CD14-positive monocyte (primary cell): ENCODE measurements around the gene NAXD. TPM values are rescaled to one million over a fixed set of nuclear protein-coding genes. Genes with fewer than 3 reads are reported as not detected.
A peak's percentile ranks its signal among the peaks of the same experiment; 100 is the strongest.

Experiments used
- DNase-seq, 3 donors: peaks; one replicate each; pipeline ENCODE4 v3.0.0-alpha.2; 2011 to 2022
- H2AFZ ChIP-seq: 2 replicates; pipeline ENCODE4 v1.6.0; 2012; ENCODE audit warnings: mild to moderate bottlenecking, low read depth, low read length, inconsistent platforms; ENCODE audit not compliant: insufficient read depth, poor library complexity, severe bottlenecking
- H3K27ac ChIP-seq, 2 donors: 1 replicate in 1 of 2; 2 replicates in 1 of 2; pipeline ENCODE4 v1.5.1; 2012 to 2013; ENCODE audit warnings: low read length in 2 of 2, control low read depth in 1 of 2, inconsistent platforms in 1 of 2, low read depth in 1 of 2, mild to moderate bottlenecking in 1 of 2
- H3K27me3 ChIP-seq, 2 donors: one replicate each; pipeline versions ENCODE4 v1.6.0 to v1.6.1; 2011 to 2013; ENCODE audit warnings: low read length in 2 of 2; ENCODE audit not compliant: control insufficient read depth in 2 of 2, insufficient read depth in 2 of 2
- H3K36me3 ChIP-seq, 2 donors: replicated peaks in 1 of 2; 1 replicate in 1 of 2; 2 replicates in 1 of 2; pipeline versions ENCODE4 v1.5.1 to v1.6.1; 2012 to 2013; ENCODE audit warnings: low read length in 2 of 2, control low read depth in 1 of 2, inconsistent platforms in 1 of 2, mild to moderate bottlenecking in 1 of 2; ENCODE audit not compliant: insufficient read depth in 2 of 2, control insufficient read depth in 1 of 2
- H3K4me1 ChIP-seq, 2 donors: 1 replicate in 1 of 2; 2 replicates in 1 of 2; pipeline versions ENCODE4 v1.5.1 to v1.6.1; 2012 to 2013; ENCODE audit warnings: low read length in 2 of 2, control low read depth in 1 of 2, inconsistent platforms in 1 of 2, mild to moderate bottlenecking in 1 of 2, moderate library complexity in 1 of 2; ENCODE audit not compliant: insufficient read depth in 2 of 2, control insufficient read depth in 1 of 2
- H3K4me2 ChIP-seq: replicated peaks from 2 replicates; pipeline ENCODE3; 2012; ENCODE audit warnings: low read length, moderate library complexity, mild to moderate bottlenecking; ENCODE audit not compliant: poor library complexity, severe bottlenecking; ENCODE audit errors: extremely low read depth
- H3K4me3 ChIP-seq, 3 experiments: fragments of 200-600 bp in 1 of 3; sonication (generic) in 1 of 3; replicated peaks in 1 of 3; 1 replicate in 2 of 3; 2 replicates in 1 of 3; pipeline ENCODE4 v1.5.1; 2011 to 2013; ENCODE audit warnings: low read length in 3 of 3, mild to moderate bottlenecking in 3 of 3, control low read depth in 2 of 3, low read depth in 2 of 3, inconsistent platforms in 1 of 3, moderate library complexity in 1 of 3
- H3K79me2 ChIP-seq: 2 replicates; pipeline ENCODE4 v1.6.0; 2012; ENCODE audit warnings: mild to moderate bottlenecking, control low read depth, inconsistent platforms, low read length, moderate library complexity; ENCODE audit not compliant: insufficient read depth
- H3K9ac ChIP-seq: 2 replicates; pipeline ENCODE4 v1.6.0; 2017; ENCODE audit warnings: low read length, mild to moderate bottlenecking; ENCODE audit not compliant: insufficient read depth, poor library complexity, severe bottlenecking
- H3K9me3 ChIP-seq, 2 donors: replicated peaks in 1 of 2; 1 replicate in 1 of 2; 2 replicates in 1 of 2; pipeline versions ENCODE4 v1.5.1 to v1.6.1; 2012 to 2013; ENCODE audit warnings: low read length in 2 of 2, control low read depth in 1 of 2; ENCODE audit not compliant: control insufficient read depth in 1 of 2, insufficient read depth in 1 of 2
- H4K20me1 ChIP-seq: 2 replicates; pipeline ENCODE4 v1.6.0; 2012; ENCODE audit warnings: mild to moderate bottlenecking, low read length, control low read depth, moderate library complexity; ENCODE audit not compliant: insufficient read depth
- H3K27ac Mint-ChIP-seq, 7 donors: one replicate each; pipeline ENCODE4 v1.8.0; 2020; ENCODE audit warnings: mild to moderate bottlenecking in 7 of 7, mixed read lengths in 7 of 7, moderate library complexity in 6 of 7, inconsistent platforms in 2 of 7
- H3K27me3 Mint-ChIP-seq, 3 donors: one replicate each; pipeline ENCODE4 v1.8.0; 2021 to 2022; ENCODE audit warnings: low read depth in 3 of 3, mild to moderate bottlenecking in 3 of 3, mixed read lengths in 3 of 3, moderate library complexity in 3 of 3, inconsistent platforms in 1 of 3
- H3K36me3 Mint-ChIP-seq, 2 donors: one replicate each; pipeline ENCODE4 v1.8.0; 2020; ENCODE audit warnings: mixed read lengths in 2 of 2, inconsistent platforms in 1 of 2, mild to moderate bottlenecking in 1 of 2
- H3K4me1 Mint-ChIP-seq: one replicate; pipeline ENCODE4 v1.8.0; 2020; ENCODE audit warnings: mild to moderate bottlenecking, mixed read lengths
- H3K4me3 Mint-ChIP-seq, 2 donors: one replicate each; pipeline ENCODE4 v1.8.0; 2020; ENCODE audit warnings: mild to moderate bottlenecking in 2 of 2, mixed read lengths in 2 of 2, moderate library complexity in 1 of 2
- H3K9me3 Mint-ChIP-seq, 7 donors: one replicate each; pipeline ENCODE4 v1.8.0; 2020 to 2022; ENCODE audit warnings: mixed read lengths in 7 of 7, mild to moderate bottlenecking in 6 of 7, moderate library complexity in 6 of 7, inconsistent platforms in 2 of 7
- WGBS: methylation state at CpG from one replicate; pipeline ENCODE4 v1.1.5; 2013; ENCODE audit warnings: missing lambda C conversion rate; ENCODE audit not compliant: insufficient coverage; 5-methylcytosine and 5-hydroxymethylcytosine counted together
- intact Hi-C, 2 donors: fragments of 100-400 bp; cut with micrococcal nuclease; formaldehyde crosslinking; loops; one replicate each; pipeline versions ENCODE4 v1.15.0 to v1.15.1; 2023
- polyA plus RNA-seq, 3 donors: library from polyadenylated mRNA; depleted of rRNA in 1 of 3; unstranded in 2 of 3; stranded (reverse) in 1 of 3; fragments of 300-500 nt in 2 of 3; fragments of >200 nt in 1 of 3; fragmentation: Illumina TruSeq in 2 of 3; gene quantifications; 1 replicate in 2 of 3; 2 replicates in 1 of 3; pipeline ENCODE4 v1.2.3, GENCODE V29; 2012 to 2021
- TF ChIP-seq, protein P1 (sequence below): fragments of 200-600 bp; IDR thresholded peaks from one replicate; pipeline ENCODE4 v1.8.0; 2022; ENCODE audit warnings: antibody characterized with exemption, mild to moderate bottlenecking

The NAXD gene
- polyA plus RNA-seq, 3 donors, result 7.4 to 22.8 (median 8.5) TPM

DNA sequence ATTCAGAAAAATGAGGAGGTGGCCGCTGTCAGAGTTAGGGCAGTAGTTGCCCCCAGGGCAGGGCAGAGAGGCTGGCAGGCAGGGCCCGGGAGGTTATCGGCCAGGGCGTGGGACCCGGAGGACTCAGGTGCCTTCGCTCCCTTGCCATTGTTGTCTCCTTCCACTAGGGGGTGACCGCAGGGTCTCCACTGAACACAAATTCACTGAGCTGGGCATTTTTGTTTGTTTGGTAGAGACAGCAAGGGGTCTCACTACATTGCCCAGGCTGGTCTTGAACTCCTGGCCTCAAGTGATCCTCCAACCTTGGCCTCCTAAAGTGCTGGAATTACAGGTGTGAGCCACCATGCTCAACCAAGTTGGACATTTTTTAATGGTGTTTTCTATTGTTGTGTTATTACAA lies 65.5 kb downstream of the NAXD start:
- intact Hi-C loops, result loop anchor here in 1 of 2 donors (5.0 kb wide), 1 partner anchor 36 kb away; no protein-coding TSS in a partner anchor
- Mint-ChIP-seq H3K27ac (peak overlapping the region in 6 of 7 donors; percentile 5 to 65 (median 42)), H3K36me3 (peaks cover 53 to 75% of the 10 kb centered on the region in 2 donors), H3K4me3 (no peak overlapping the region), H3K4me1 (peaks cover 25% of the 10 kb centered on the region), H3K9me3 (no peaks in the 10 kb centered on the region), H3K27me3 (no peaks in the 10 kb centered on the region)
- no peaks in the 10 kb centered on the region for H4K20me1 ChIP-seq
- TF ChIP-seq, protein P1, sequence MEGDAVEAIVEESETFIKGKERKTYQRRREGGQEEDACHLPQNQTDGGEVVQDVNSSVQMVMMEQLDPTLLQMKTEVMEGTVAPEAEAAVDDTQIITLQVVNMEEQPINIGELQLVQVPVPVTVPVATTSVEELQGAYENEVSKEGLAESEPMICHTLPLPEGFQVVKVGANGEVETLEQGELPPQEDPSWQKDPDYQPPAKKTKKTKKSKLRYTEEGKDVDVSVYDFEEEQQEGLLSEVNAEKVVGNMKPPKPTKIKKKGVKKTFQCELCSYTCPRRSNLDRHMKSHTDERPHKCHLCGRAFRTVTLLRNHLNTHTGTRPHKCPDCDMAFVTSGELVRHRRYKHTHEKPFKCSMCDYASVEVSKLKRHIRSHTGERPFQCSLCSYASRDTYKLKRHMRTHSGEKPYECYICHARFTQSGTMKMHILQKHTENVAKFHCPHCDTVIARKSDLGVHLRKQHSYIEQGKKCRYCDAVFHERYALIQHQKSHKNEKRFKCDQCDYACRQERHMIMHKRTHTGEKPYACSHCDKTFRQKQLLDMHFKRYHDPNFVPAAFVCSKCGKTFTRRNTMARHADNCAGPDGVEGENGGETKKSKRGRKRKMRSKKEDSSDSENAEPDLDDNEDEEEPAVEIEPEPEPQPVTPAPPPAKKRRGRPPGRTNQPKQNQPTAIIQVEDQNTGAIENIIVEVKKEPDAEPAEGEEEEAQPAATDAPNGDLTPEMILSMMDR, result peak; percentile 37
- WGBS, result 84% methylated on average over 6 of the region's 7 CpGs
- H3K27me3 ChIP-seq, result no peaks in the 10 kb centered on the region
- DNase-seq, result no peak
- H3K4me1 ChIP-seq, result peaks cover 19 to 21% of the 10 kb centered on the region in 2 donors
- no peak overlapping the region for H3K9ac ChIP-seq
- H2AFZ ChIP-seq, result no peak overlapping the region
- peak overlapping the region in 1 of 2 donors; percentile 58 for H3K27ac ChIP-seq
- peaks cover 5% of the 10 kb centered on the region for H3K79me2 ChIP-seq
- H3K36me3 ChIP-seq, result peaks cover 49 to 78% of the 10 kb centered on the region in 2 donors
- no peak overlapping the region for H3K4me2 ChIP-seq
- H3K4me3 ChIP-seq, result no peak overlapping the region
- no peaks in the 10 kb centered on the region for H3K9me3 ChIP-seq

DNA sequence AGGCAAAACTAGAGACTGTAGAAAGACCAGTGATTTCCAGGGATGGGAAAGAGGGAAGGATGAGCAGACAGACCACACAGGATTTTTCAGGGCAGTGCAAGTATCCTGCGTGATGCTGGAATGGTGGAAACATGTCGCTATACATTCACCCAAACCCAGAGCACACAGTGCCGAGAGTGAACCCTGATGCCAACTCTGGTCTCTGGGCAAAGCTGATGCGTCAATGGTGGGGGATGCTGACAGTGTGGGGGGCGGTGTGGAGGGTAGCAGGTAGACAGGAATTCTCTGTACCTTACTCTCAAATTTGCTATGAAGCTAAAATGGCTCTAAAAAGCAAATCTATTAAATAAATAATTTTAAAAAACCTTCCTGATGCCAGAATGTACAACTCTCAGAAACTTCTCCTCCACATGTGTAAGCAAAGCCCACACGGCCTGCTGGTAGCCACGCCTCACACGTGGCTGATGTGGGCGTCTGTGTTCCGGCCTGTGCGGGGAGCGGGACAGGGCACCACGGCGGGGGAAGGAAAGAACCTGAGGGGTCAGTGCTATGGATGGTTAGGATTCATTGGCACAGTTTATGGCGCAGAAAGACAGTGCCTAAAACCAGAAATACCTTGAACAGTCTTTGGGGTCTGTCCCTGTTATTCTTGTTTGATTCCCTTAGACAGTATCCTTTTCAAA lies 66.7 kb downstream of the NAXD start:
- peak overlapping the region in 1 of 2 donors; percentile 38 for H3K27ac ChIP-seq
- intact Hi-C loops, result loop anchor here in 1 of 2 donors (5.0 kb wide), 1 partner anchor 35 kb away; no protein-coding TSS in a partner anchor

More for the DNA sequence above, 66.7 kb downstream of the NAXD start:
- peaks cover 5% of the 10 kb centered on the region for H3K79me2 ChIP-seq
- H3K9me3 ChIP-seq, result no peaks in the 10 kb centered on the region
- H2AFZ ChIP-seq, result no peak overlapping the region
- no peaks in the 10 kb centered on the region for H3K27me3 ChIP-seq
- Mint-ChIP-seq H3K4me1 (peaks cover 13% of the 10 kb centered on the region), H3K27me3 (no peaks in the 10 kb centered on the region), H3K4me3 (no peak overlapping the region), H3K36me3 (peaks cover 60 to 80% of the 10 kb centered on the region in 2 donors), H3K9me3 (no peaks in the 10 kb centered on the region), H3K27ac (peak overlapping the region in 3 of 7 donors; percentile 14 to 73 (median 47))
- peaks cover 60 to 89% of the 10 kb centered on the region in 2 donors for H3K36me3 ChIP-seq
- H3K4me2 ChIP-seq, result no peak overlapping the region
- H3K9ac ChIP-seq, result no peak overlapping the region
- no peak for DNase-seq
- TF ChIP-seq, protein P1, result no peak
- no peaks in the 10 kb centered on the region for H4K20me1 ChIP-seq
- WGBS, result 100% methylated on average over 4 of the region's 15 CpGs
- H3K4me3 ChIP-seq, result no peak overlapping the region
- H3K4me1 ChIP-seq, result peaks cover 7 to 9% of the 10 kb centered on the region in 2 donors
